Inflammatory macrophage treated with lipopolysaccharide for 4 hours (primary cell): ENCODE results near the gene RCBTB2.
A peak's percentile ranks its signal among the peaks of the same experiment; 100 is the strongest.
"Not testable (repeated sequence)": the region's sequence is repeated elsewhere in the genome, so short reads cannot be mapped to it uniquely, and the experiment has no call there.

Source experiments
- DNase-seq: peaks from one replicate; pipeline ENCODE4 v3.0.0-alpha.2; 2020

RCBTB2 gene

GRCh38 chr13:48532506-48533499 is at the start of gene RCBTB2:
Gene RCBTB2 (minus strand): TSS chr13:48533080. CDS start chr13:48521939, 11,141 bp downstream.
- peak; percentile 99 for DNase-seq

DNA sequence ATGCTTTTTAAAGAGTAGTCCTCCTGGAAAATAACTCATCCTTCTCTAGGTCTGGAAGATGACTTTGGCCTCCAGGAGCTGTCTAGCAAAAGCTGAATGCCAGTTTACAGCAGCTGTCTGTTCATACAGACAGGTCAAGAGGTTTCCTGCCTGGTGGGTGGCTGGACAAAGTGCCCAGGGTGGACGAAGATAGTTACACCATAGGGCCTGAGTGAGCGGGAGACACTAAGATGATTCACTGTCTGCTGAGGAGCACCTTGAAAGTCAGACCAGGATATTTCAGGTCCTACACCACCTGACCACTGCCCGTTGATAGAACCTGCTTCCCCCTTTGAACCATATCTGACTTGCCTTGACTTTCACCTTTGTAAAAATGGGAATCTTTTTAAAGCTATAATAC is 49.2 kb upstream of the RCBTB2 start:
- no peak for DNase-seq

DNA sequence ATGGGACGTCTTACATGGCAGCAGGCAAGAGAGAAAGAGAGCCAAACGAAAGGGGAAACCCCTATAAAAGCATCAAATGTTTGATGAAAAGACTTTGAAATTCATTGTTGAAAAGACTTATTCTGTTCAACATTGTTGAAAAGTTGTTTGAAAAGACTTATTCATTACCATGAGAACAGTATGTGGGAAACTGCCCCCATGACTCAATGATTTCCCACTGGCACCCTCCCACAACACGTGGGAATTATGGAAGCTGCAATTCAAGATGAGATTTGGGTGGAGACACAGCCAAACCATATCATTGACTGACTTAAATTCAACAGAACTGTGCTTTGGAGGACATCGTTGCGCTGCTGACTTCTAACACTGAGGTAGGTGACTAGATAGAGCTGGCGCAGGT is 48.0 kb upstream of the RCBTB2 start:
- DNase-seq, result no peak

- peak; percentile 80 for DNase-seq
Observed at GRCh38 chr13:48580185-48580803, 47.4 kb upstream of the RCBTB2 start.

DNA sequence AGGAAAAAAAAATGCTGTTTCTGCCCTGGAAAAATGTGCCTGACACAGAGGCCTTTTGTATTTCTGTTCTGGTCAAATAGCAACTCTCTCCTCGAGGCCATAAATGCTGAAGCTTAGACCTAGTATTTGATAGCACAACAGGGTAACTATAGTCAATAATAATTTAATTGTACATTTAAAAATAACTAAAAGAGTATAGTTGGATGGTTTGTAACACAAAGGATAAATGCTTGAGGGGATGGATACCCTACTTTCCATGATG is 47.0 kb upstream of the RCBTB2 start:
- not testable (repeated sequence) for DNase-seq

- peak; percentile 91 for DNase-seq
Observed at GRCh38 chr13:48579165-48579918, 46.5 kb upstream of the RCBTB2 start.

DNA sequence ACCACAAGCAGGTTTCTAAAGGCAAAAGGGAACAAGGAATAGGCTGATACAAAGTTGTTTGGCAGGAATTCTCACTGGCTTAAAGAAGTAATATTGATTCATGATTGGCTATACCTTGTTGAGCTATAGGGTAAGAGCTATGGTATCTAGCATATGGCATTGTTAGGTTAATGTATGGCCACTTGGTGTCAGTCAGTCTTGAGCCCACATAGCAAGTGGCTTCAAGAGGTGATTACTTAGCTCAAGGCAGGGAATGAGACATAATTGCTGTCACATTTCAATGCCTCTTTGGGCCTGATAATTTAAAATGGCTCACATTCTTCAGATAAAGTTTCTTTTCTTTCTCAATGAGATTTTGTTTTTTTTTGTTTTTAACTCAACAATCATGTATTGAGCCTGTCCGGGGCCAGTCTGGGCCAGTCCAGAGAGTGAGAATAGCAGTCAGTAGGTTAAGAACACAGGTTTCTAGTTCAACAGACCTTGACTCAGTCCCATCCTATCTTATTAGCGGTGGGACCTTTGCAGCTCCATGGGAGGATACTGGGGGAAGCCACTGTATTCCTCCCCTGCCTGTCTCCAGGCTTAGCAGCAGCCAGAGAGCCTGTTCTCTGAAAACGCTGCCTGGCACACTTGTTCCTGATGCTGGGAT is 45.8 kb upstream of the RCBTB2 start:
- no peak for DNase-seq

GRCh38 chr13:48576448-48577010 is 43.6 kb upstream of the RCBTB2 start:
- DNase-seq, result peak; percentile 68

- peak; percentile 86 for DNase-seq
Observed at GRCh38 chr13:48575031-48575430, 42.2 kb upstream of the RCBTB2 start.

- peak; percentile 67 for DNase-seq
Observed at GRCh38 chr13:48574041-48574796, 41.3 kb upstream of the RCBTB2 start.

- DNase-seq, result no peak
Observed at GRCh38 chr13:48573213-48574007, 40.5 kb upstream of the RCBTB2 start.

GRCh38 chr13:48571126-48571913 is 38.4 kb upstream of the RCBTB2 start:
- peak; percentile 71 for DNase-seq

GRCh38 chr13:48570216-48570828 is 37.4 kb upstream of the RCBTB2 start:
- DNase-seq, result peak; percentile 81

DNA sequence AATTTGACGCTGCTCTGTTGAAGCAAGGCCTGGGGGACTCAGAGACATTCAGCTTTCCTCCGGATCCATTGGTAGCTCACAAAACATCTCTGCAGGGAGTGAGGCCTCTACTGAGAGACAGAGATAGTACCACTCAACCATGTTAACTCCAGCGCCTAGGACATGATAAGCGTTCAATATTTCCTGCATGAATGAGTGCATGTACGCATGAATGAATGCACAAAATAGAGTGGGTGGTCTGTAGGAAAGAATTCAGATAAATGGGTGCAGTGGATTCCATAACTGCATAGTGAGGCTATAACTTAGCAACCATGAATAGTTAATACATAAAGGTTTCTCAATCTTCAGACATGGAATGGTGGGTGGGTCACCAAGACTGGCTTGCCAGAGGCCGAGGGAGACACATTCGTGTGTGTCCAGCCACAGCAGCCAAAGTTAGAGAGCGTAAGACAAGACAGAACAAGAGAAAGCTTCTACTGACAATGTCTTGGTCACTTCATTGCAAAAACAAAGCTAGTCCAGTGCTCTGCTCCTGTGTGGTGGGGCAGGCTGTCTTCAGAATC is 36.3 kb upstream of the RCBTB2 start:
- no peak for DNase-seq

DNA sequence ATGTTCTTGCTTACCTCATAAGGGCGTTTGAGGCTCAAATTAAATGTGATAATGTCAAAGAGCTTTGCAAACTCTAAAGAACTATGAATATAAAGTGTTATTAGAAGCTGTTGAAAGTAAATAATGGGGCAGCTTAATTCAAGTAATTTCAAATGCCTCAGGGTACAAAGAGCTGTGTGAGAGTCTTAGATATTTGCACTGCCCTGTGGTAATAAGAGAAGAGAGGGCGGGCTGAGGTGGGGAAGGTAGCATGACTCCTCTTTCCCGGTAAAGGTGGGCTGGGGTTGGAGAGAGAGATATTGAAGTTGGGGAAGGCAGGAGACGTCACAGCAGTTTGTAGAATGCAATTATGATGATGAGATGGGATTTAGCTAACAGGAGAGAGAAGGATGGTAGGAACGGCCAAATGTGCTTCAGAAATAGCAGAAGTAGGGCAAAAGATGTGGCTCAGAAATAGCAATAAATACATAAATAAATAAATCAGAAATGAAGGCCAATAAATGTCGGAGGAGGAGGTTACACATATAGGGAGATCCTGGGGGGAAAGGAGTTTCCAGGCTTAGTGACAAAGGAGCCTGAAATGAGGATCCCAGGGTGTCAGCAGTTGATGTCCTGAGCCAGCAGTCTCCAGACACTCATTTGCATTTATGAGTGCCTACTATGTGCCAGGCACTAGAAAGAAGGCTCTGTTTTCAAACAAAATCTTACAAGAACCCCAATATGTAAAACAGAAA is 35.7 kb upstream of the RCBTB2 start:
- no peak for DNase-seq

- DNase-seq, result peak; percentile 92
Observed at GRCh38 chr13:48567515-48568369, 34.9 kb upstream of the RCBTB2 start.

GRCh38 chr13:48564056-48564455 is 31.2 kb upstream of the RCBTB2 start:
- DNase-seq, result no peak

DNA sequence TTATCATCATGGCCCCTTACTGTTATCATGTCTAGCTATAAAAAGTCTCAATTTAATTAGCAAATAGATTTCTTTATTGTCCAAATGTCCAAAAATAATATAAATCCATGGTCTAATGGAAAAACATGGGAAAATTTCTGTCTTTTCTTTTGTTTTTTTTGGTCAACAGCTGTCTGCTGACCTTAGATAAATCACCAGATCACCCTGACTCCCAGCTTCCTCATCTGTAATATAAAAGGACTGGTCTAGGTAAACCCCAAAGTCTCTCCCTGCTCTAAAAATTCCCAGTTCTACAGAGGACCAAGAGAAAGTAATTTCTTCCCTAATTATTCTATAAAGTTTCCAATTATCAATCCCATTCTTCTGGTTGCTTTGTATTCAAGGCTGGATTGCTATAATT is 30.7 kb upstream of the RCBTB2 start:
- DNase-seq, result no peak
